ENCODE measurements around the gene CD3E. TPM values are rescaled to one million over a fixed set of nuclear protein-coding genes. Genes with fewer than 3 reads are reported as not detected.

Gene CD3E
- total and polyA plus RNA-seq, 2 donors (not counting 1 experiment from before 2014, with no cell fraction given) = 1.0 to 1.7 TPM

DNA sequence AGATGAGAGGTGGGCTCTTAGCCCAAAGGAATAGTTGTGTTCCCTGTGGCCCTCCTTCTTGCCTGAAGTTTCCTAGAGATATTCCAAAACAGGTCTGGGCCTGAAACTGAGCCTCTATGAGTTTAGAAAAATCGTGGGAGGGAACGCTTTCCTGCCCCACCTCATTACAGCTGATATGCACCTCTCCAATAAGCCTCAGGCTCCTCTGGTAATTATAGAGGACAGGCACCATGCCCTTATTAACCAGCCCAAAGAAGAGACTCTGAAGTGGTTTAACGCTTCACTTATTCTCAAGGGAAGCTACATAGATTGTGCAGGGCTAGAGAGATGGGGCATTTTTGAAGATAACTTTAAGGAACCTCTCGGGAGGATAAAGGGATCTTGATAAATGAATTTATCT, 37.0 kb upstream of the CD3E start:
- no peak overlapping the region for H2AFZ ChIP-seq (ENCODE audit: insufficient read depth, low read depth, low read length, poor library complexity, severe bottlenecking)
- H3K79me2 ChIP-seq (ENCODE audit: control insufficient read depth, insufficient read depth, low read length) = no peaks in the 10 kb centered on the region
- H3K9me3 Mint-ChIP-seq (ENCODE audit: insufficient read depth) = no peaks in the 10 kb centered on the region
- ATAC-seq (ENCODE audit: low read depth) = no peak
- H3K27ac Mint-ChIP-seq = no peak overlapping the region
- H3K4me3 ChIP-seq (ENCODE audit: control extremely low read depth in 1 of 5, extremely low read depth in 1 of 5, insufficient read depth in 1 of 5, low read depth in 2 of 5, low read length in 4 of 5) = no peak overlapping the region
- DNase-seq = no peak
- H3K27me3 Mint-ChIP-seq = peaks cover 59% of the 10 kb centered on the region
- H3K27me3 ChIP-seq (replicated peaks in 1 of 4; ENCODE audit: control extremely low read depth in 1 of 4, control insufficient read depth in 3 of 4, insufficient read depth in 4 of 4, low read length in 3 of 4) = peaks cover 0 to 44% (median 40%) of the 10 kb centered on the region in 4 experiments
- intact Hi-C loops (cut with micrococcal nuclease) = loop anchor here (5.0 kb wide), 1 partner anchor 40 kb away; the partner anchor contains the start of gene JAML
- no peak overlapping the region for H3K4me2 ChIP-seq (replicated peaks; ENCODE audit: low read depth, low read length, poor library complexity, severe bottlenecking)
- no peaks in the 10 kb centered on the region for H3K36me3 ChIP-seq (replicated peaks in 1 of 2; ENCODE audit: control extremely low read depth in 1 of 2, control insufficient read depth in 1 of 2, extremely low read depth in 1 of 2, insufficient read depth in 2 of 2, low read length in 1 of 2)
- WGBS (ENCODE audit: insufficient coverage) = no CpG with 5 or more reads among the region's 4 CpGs
- H3K4me1 ChIP-seq (ENCODE audit: control insufficient read depth in 2 of 2, insufficient read depth in 2 of 2, low read length in 2 of 2) = peaks cover 9 to 11% of the 10 kb centered on the region in 2 donors
- no peak overlapping the region for H3K9ac ChIP-seq (ENCODE audit: low read length)
- peaks cover 10% of the 10 kb centered on the region for H3K4me1 Mint-ChIP-seq
- ChIA-PET POLR2A (no interaction called here), CTCF (interaction anchor here (1.0 to 1.4 kb wide), 3 partner anchors 16 to 69 kb away, joined by 4 to 12 read pairs (median 4); partner anchors contain the start of gene MPZL3)
- no peak overlapping the region for H3K4me3 Mint-ChIP-seq
- H3K9me3 ChIP-seq (ENCODE audit: control extremely low read depth in 1 of 3, control insufficient read depth in 2 of 3, insufficient read depth in 1 of 3, low read length in 2 of 3) = no peaks in the 10 kb centered on the region
- TF ChIP-seq EZH2 (IDR thresholded peaks at IDR 0.05; ENCODE audit: borderline replicate concordance, insufficient read depth, low read depth, low read length, poor library complexity, severe bottlenecking) = no peak
- TF ChIP-seq, protein P1, sequence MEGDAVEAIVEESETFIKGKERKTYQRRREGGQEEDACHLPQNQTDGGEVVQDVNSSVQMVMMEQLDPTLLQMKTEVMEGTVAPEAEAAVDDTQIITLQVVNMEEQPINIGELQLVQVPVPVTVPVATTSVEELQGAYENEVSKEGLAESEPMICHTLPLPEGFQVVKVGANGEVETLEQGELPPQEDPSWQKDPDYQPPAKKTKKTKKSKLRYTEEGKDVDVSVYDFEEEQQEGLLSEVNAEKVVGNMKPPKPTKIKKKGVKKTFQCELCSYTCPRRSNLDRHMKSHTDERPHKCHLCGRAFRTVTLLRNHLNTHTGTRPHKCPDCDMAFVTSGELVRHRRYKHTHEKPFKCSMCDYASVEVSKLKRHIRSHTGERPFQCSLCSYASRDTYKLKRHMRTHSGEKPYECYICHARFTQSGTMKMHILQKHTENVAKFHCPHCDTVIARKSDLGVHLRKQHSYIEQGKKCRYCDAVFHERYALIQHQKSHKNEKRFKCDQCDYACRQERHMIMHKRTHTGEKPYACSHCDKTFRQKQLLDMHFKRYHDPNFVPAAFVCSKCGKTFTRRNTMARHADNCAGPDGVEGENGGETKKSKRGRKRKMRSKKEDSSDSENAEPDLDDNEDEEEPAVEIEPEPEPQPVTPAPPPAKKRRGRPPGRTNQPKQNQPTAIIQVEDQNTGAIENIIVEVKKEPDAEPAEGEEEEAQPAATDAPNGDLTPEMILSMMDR (IDR thresholded peaks at IDR 0.05) = no peak
- H4K20me1 ChIP-seq (ENCODE audit: control insufficient read depth, insufficient read depth, low read length, poor library complexity, severe bottlenecking) = no peaks in the 10 kb centered on the region
- H3K27ac ChIP-seq (ENCODE audit: low read length in 2 of 2) = no peak overlapping the region

DNA sequence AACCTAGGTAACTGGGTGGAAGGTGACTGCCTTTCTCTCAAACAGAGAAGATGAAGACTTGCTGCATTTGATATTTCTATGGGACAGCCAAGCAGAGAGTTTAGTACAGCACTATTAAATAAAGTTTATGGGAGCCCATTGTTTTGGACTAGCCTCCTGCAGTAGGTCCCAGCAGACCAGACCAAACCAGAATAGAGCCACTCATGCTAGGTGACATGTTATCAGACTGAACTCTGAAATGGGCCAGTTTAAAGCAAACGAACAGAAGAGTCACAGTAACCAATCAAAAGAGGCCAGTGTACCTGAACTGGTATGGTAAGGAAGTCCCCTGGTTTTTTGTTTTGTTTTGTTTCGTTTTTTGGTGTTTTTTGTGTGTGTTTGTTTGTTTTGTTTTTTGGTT, 32.5 kb upstream of the CD3E start:
- TF ChIP-seq, protein P1 (IDR thresholded peaks at IDR 0.05) = no peak
- no peak for TF ChIP-seq EZH2 (IDR thresholded peaks at IDR 0.05; ENCODE audit: borderline replicate concordance, insufficient read depth, low read depth, low read length, poor library complexity, severe bottlenecking)
- no peak for ATAC-seq (ENCODE audit: low read depth)
- POLR2A ChIA-PET = no interaction called here

More for the DNA sequence above, 32.5 kb upstream of the CD3E start:
- H3K4me1 Mint-ChIP-seq = no peaks in the 10 kb centered on the region
- no peaks in the 10 kb centered on the region for H4K20me1 ChIP-seq (ENCODE audit: control insufficient read depth, insufficient read depth, low read length, poor library complexity, severe bottlenecking)
- no peak for DNase-seq
- CTCF ChIA-PET = no interaction called here
- no peaks in the 10 kb centered on the region for H3K36me3 ChIP-seq (replicated peaks in 1 of 2; ENCODE audit: control extremely low read depth in 1 of 2, control insufficient read depth in 1 of 2, extremely low read depth in 1 of 2, insufficient read depth in 2 of 2, low read length in 1 of 2)
- H3K9me3 ChIP-seq (ENCODE audit: control extremely low read depth in 1 of 3, control insufficient read depth in 2 of 3, insufficient read depth in 1 of 3, low read length in 2 of 3) = no peaks in the 10 kb centered on the region
- H3K27me3 Mint-ChIP-seq = peaks cover 58% of the 10 kb centered on the region
- no peak overlapping the region for H3K4me3 Mint-ChIP-seq
- H3K4me1 ChIP-seq (ENCODE audit: control insufficient read depth in 2 of 2, insufficient read depth in 2 of 2, low read length in 2 of 2) = no peaks in the 10 kb centered on the region
- intact Hi-C loops (cut with micrococcal nuclease) = no loop called here
- H3K4me2 ChIP-seq (replicated peaks; ENCODE audit: low read depth, low read length, poor library complexity, severe bottlenecking) = no peak overlapping the region
- H2AFZ ChIP-seq (ENCODE audit: insufficient read depth, low read depth, low read length, poor library complexity, severe bottlenecking) = no peak overlapping the region
- 100% methylated on average over 2 of the region's 2 CpGs for WGBS (ENCODE audit: insufficient coverage)
- no peak overlapping the region for H3K27ac Mint-ChIP-seq
- H3K9me3 Mint-ChIP-seq (ENCODE audit: insufficient read depth) = no peaks in the 10 kb centered on the region
- H3K27me3 ChIP-seq (replicated peaks in 1 of 4; ENCODE audit: control extremely low read depth in 1 of 4, control insufficient read depth in 3 of 4, insufficient read depth in 4 of 4, low read length in 3 of 4) = peaks cover 0 to 37% (median 26%) of the 10 kb centered on the region in 4 experiments
- no peak overlapping the region for H3K4me3 ChIP-seq (ENCODE audit: control extremely low read depth in 1 of 5, extremely low read depth in 1 of 5, insufficient read depth in 1 of 5, low read depth in 2 of 5, low read length in 4 of 5)
- H3K27ac ChIP-seq (ENCODE audit: low read length in 2 of 2) = no peak overlapping the region
- H3K9ac ChIP-seq (ENCODE audit: low read length) = no peak overlapping the region
- H3K79me2 ChIP-seq (ENCODE audit: control insufficient read depth, insufficient read depth, low read length) = no peaks in the 10 kb centered on the region
